ENCODE data around the gene P2RX4.
"Not testable (repeated sequence)": the region's sequence is repeated elsewhere in the genome, so short reads cannot be mapped to it uniquely, and the experiment has no call there.

P2RX4 gene

GRCh38 chr12:121273364-121273896 is 63.5 kb downstream of the P2RX4 start:
- DNase-seq (ENCODE audit: low spot score), result no peak

GRCh38 chr12:121274036-121274763 is 64.3 kb downstream of the P2RX4 start:
- no peak for DNase-seq (ENCODE audit: low spot score)

GRCh38 chr12:121277374-121277759 is 67.4 kb downstream of the P2RX4 start:
- DNase-seq (ENCODE audit: low spot score), result no peak

GRCh38 chr12:121278169-121279070 is 68.5 kb downstream of the P2RX4 start:
- no peak for DNase-seq (ENCODE audit: low spot score)

GRCh38 chr12:121279071-121279375 is 69.1 kb downstream of the P2RX4 start:
- DNase-seq (ENCODE audit: low spot score), result no peak

- no peak for DNase-seq (ENCODE audit: low spot score)
These were observed 69.6 kb downstream of the P2RX4 start for GRCh38 chr12:121279507-121279915.

GRCh38 chr12:121280531-121280930 is 70.6 kb downstream of the P2RX4 start:
- DNase-seq (ENCODE audit: low spot score), result not testable (repeated sequence)

GRCh38 chr12:121281116-121281515 is 71.2 kb downstream of the P2RX4 start:
- DNase-seq (ENCODE audit: low spot score), result not testable (repeated sequence)

- no peak for DNase-seq (ENCODE audit: low spot score)
These were observed 72.3 kb downstream of the P2RX4 start for GRCh38 chr12:121282072-121282742.

- DNase-seq (ENCODE audit: low spot score), result not testable (repeated sequence)
These were observed 73.0 kb downstream of the P2RX4 start for GRCh38 chr12:121282910-121283309.

GRCh38 chr12:121283388-121283787 is 73.5 kb downstream of the P2RX4 start:
- no peak for DNase-seq (ENCODE audit: low spot score)

Measured in SK-N-DZ (cell line).